Measurements from ENCODE around the gene NHLRC4.

- no peak for TF ChIP-seq CTCF (IDR thresholded peaks at IDR 0.05)
- TF ChIP-seq POLR2A (IDR thresholded peaks at IDR 0.05): no peak
These were observed 30.1 kb upstream of the NHLRC4 start for GRCh38 chr16:536746-537145.

Measured in body of pancreas (tissue), 4 donors.